ENCODE measurements around the gene OLR1. TPM values are rescaled to one million over a fixed set of nuclear protein-coding genes. Genes with fewer than 3 reads are reported as not detected.

OLR1 gene
- total RNA-seq, 2 experiments from 2014 or later, result not detected

- H3K9me3 Mint-ChIP-seq, result no peaks in the 10 kb centered on the region
These were observed 40.2 kb upstream of the OLR1 start for GRCh38 chr12:10211940-10212738.

GRCh38 chr12:10211101-10211939 lies 39.4 kb upstream of the OLR1 start:
- no peak overlapping the region for H3K27ac Mint-ChIP-seq
- DNase-seq (no peak), ATAC-seq (no peak)
- no peaks in the 10 kb centered on the region for H3K36me3 Mint-ChIP-seq (ENCODE audit: low read depth)
- POLR2A ChIA-PET, result no interaction called here
- TF ChIP-seq CTCF (IDR thresholded peaks at IDR 0.05), result no peak
- intact Hi-C loops (cut with micrococcal nuclease), result no loop called here
- H3K4me3 Mint-ChIP-seq, result peak overlapping the region; percentile 87
- CTCF ChIA-PET, result interaction anchor here (2.1 kb wide), 1 partner anchor 17 kb away, joined by 5 read pairs; no protein-coding TSS in a partner anchor
- no peaks in the 10 kb centered on the region for H3K9me3 Mint-ChIP-seq
- H3K27me3 Mint-ChIP-seq, result no peaks in the 10 kb centered on the region
- peaks cover 25% of the 10 kb centered on the region for H3K4me1 Mint-ChIP-seq (ENCODE audit: low read depth)

More at GRCh38 chr12:10211940-10212738, 40.2 kb upstream of the OLR1 start:
- ChIA-PET CTCF (interaction anchor here (1.0 to 2.3 kb wide), 4 partner anchors 12 to 70 kb away, joined by 3 to 8 read pairs (median 3); no protein-coding TSS in a partner anchor), POLR2A (interaction anchor here (0.8 to 1.5 kb wide), 8 partner anchors 11 to 485 kb away, joined by 3 to 4 read pairs (median 4); no protein-coding TSS in a partner anchor)
- DNase-seq, result peak; percentile 92
- intact Hi-C loops (cut with micrococcal nuclease), result no loop called here
- peak; percentile 76 for ATAC-seq
- Mint-ChIP-seq H3K27ac (peak overlapping the region; percentile 92), H3K4me3 (peak overlapping the region; percentile 87), H3K27me3 (no peaks in the 10 kb centered on the region), H3K4me1 (ENCODE audit: low read depth) (peaks cover 25% of the 10 kb centered on the region), H3K36me3 (ENCODE audit: low read depth) (no peaks in the 10 kb centered on the region)
- no peak for TF ChIP-seq CTCF (IDR thresholded peaks at IDR 0.05)

GRCh38 chr12:10210225-10210624 lies 38.3 kb upstream of the OLR1 start:
- intact Hi-C loops (cut with micrococcal nuclease), result no loop called here
- Mint-ChIP-seq H3K4me3 (no peak overlapping the region), H3K4me1 (ENCODE audit: low read depth) (peaks cover 21% of the 10 kb centered on the region), H3K27me3 (no peaks in the 10 kb centered on the region), H3K27ac (no peak overlapping the region), H3K36me3 (ENCODE audit: low read depth) (no peaks in the 10 kb centered on the region), H3K9me3 (no peaks in the 10 kb centered on the region)
- ATAC-seq, result no peak
- TF ChIP-seq CTCF (IDR thresholded peaks at IDR 0.05), result no peak
- ChIA-PET CTCF (interaction anchor here (2.1 kb wide), 1 partner anchor 16 kb away, joined by 5 read pairs; no protein-coding TSS in a partner anchor), POLR2A (no interaction called here)
- no peak for DNase-seq

GRCh38 chr12:10207136-10207535 lies 35.2 kb upstream of the OLR1 start:
- ATAC-seq, result no peak
- ChIA-PET CTCF (interaction anchor here (0.6 to 2.2 kb wide), 2 partner anchors 48 to 54 kb away, joined by 3 to 4 read pairs; no protein-coding TSS in a partner anchor), POLR2A (no interaction called here)
- Mint-ChIP-seq H3K36me3 (ENCODE audit: low read depth) (no peaks in the 10 kb centered on the region), H3K27ac (no peak overlapping the region), H3K27me3 (no peaks in the 10 kb centered on the region), H3K9me3 (no peaks in the 10 kb centered on the region), H3K4me3 (no peak overlapping the region), H3K4me1 (ENCODE audit: low read depth) (peaks cover 4% of the 10 kb centered on the region)
- no peak for DNase-seq
- intact Hi-C loops (cut with micrococcal nuclease), result no loop called here
- TF ChIP-seq CTCF (IDR thresholded peaks at IDR 0.05), result no peak

Measured in activated CD8-positive, alpha-beta T cell treated with anti-CD3 and anti-CD28 coated beads for 36 hours (primary cell).